Spleen (tissue), 11 donors: ENCODE measurements around the gene NFYC. TPM values are rescaled to one million over a fixed set of nuclear protein-coding genes. Genes with fewer than 3 reads are reported as not detected.

Experiments used
- DNase-seq: peaks from one replicate; pipeline ENCODE4 v3.0.0-alpha.2; 2020
- H3K27ac ChIP-seq, 8 donors: fragments of 200-600 bp; sonication (generic) in 7 of 8; 1 replicate in 4 of 8; 2 replicates in 4 of 8; pipeline versions ENCODE4 v1.5.0 to v1.8.0; 2016 to 2021; ENCODE audit warnings: inconsistent platforms in 4 of 8, mild to moderate bottlenecking in 4 of 8, moderate library complexity in 1 of 8
- H3K27me3 ChIP-seq, 7 donors: fragments of 200-600 bp; sonication (generic) in 6 of 7; replicated peaks in 1 of 7; 1 replicate in 4 of 7; 2 replicates in 3 of 7; pipeline versions ENCODE4 v1.5.0 to v1.8.0; 2016 to 2021; ENCODE audit warnings: inconsistent platforms in 3 of 7, mild to moderate bottlenecking in 1 of 7
- H3K36me3 ChIP-seq, 6 donors: fragments of 200-600 bp; sonication (generic) in 5 of 6; 1 replicate in 4 of 6; 2 replicates in 2 of 6; pipeline versions ENCODE4 v1.5.0 to v1.8.0; 2016 to 2021; ENCODE audit warnings: inconsistent platforms in 2 of 6
- H3K4me1 ChIP-seq, 6 donors: fragments of 200-600 bp; sonication (generic) in 5 of 6; 1 replicate in 3 of 6; 2 replicates in 3 of 6; pipeline versions ENCODE4 v1.5.0 to v1.8.0; 2016 to 2021; ENCODE audit warnings: inconsistent platforms in 3 of 6
- H3K4me3 ChIP-seq, 8 donors: fragments of 200-600 bp; sonication (generic) in 7 of 8; 1 replicate in 4 of 8; 2 replicates in 4 of 8; pipeline versions ENCODE4 v1.5.0 to v1.8.0; 2016 to 2021; ENCODE audit warnings: inconsistent platforms in 4 of 8, mild to moderate bottlenecking in 4 of 8, moderate library complexity in 2 of 8
- H3K9me3 ChIP-seq, 8 donors: fragments of 200-600 bp; sonication (generic) in 7 of 8; 1 replicate in 4 of 8; 2 replicates in 4 of 8; pipeline versions ENCODE4 v1.5.0 to v1.8.0; 2016 to 2021; ENCODE audit warnings: inconsistent platforms in 4 of 8
- CTCF ChIP-seq, 11 experiments: fragments of 200-600 bp in 7 of 11; fragments of 450-650 bp in 4 of 11; sonication (generic) in 4 of 11; IDR thresholded peaks in 8 of 11; conservative IDR thresholded peaks in 3 of 11; 1 replicate in 7 of 11; 2 replicates in 4 of 11; pipeline versions ENCODE4 v1.4.0 to v1.8.0; 2016 to 2021; ENCODE audit warnings: antibody characterized with exemption in 11 of 11, inconsistent platforms in 4 of 11, mild to moderate bottlenecking in 1 of 11
- POLR2A ChIP-seq, 3 donors: fragments of 450-650 bp; IDR thresholded peaks; one replicate each; pipeline ENCODE4 v1.5.1; 2017; ENCODE audit warnings: antibody characterized with exemption in 3 of 3, mild to moderate bottlenecking in 1 of 3
- POLR2AphosphoS5 ChIP-seq, 3 donors: sonication (generic); formaldehyde crosslinking; IDR thresholded peaks; one replicate each; pipeline ENCODE4 v1.5.1; 2017; ENCODE audit warnings: antibody characterized with exemption in 3 of 3
- WGBS, 5 donors: extraction: QIAGEN DNeasy Blood & Tissue Kit in 3 of 5; methylation state at CpG; one replicate each; pipeline versions ENCODE4 v1.1.5 to v1.1.7; 2013 to 2018; 5-methylcytosine and 5-hydroxymethylcytosine counted together
- intact Hi-C: fragments of 100-400 bp; cut with DNase I; formaldehyde crosslinking; loops from one replicate; pipeline ENCODE4 v1.15.0; 2023; ENCODE audit warnings: low total_unique reads
- polyA plus RNA-seq, 3 donors: library from polyadenylated mRNA; stranded (reverse); fragments of 200-250 nt; gene quantifications; one replicate each; pipeline ENCODE4 v1.2.1, GENCODE V29; 2013
- total RNA-seq, 7 donors: library from RNA; depleted of rRNA in 3 of 7; stranded (reverse); fragments of >200 nt in 3 of 7; fragmentation: NEBNext Ultra II Directional in 4 of 7; extraction: Animal tissue kit (Norgen Biotek cat#: 25700) in 4 of 7; gene quantifications; one replicate each; pipeline versions ENCODE4 v1.1.0 to v1.2.1, GENCODE V29; 2016 to 2021
- donor health status: healthy with polysubstance abuse.
- donor health status: DM: no; HTN: no; CAD: no; lungs with moderate emphysema.
- donor health status: DM: no; HTN: no; CAD: no.
- donor health status: Bipolar disorder and iron deficiency.
- donor health status: healthy.
- donor health status: DM: no; HTN: no; CAD: no.
- donor health status: DM: yes; HTN: yes; CAD: no.

Gene NFYC
- total and polyA plus RNA-seq, 10 donors = 34.6 to 99.0 (median 67.7) TPM

DNA sequence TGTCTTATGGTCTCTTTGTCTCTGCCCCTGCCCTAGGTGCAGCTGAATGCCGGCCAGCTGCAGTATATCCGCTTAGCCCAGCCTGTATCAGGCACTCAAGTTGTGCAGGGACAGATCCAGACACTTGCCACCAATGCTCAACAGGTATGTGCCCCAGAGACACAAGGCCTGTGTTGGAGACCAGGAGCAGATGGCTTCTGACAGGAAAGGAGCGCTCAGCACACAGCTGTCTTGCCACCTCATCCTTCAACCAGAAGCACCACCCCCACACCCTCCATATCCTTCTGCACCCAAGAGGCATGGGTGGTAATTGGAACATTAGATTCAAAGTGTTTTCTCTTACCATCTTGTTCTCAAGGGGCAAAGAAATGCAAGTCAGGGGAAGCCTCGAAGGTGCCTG is 75.1 kb downstream of the NFYC start:
- H3K4me3 ChIP-seq = no peak overlapping the region
- 92 to 96% (median 93%) methylated on average over 4 of the region's 4 CpGs for WGBS, 5 donors
- intact Hi-C loops = no loop called here
- peaks cover 0 to 100% (median 87%) of the 10 kb centered on the region in 6 donors for H3K36me3 ChIP-seq
- DNase-seq = no peak
- no peaks in the 10 kb centered on the region for H3K27me3 ChIP-seq
- peaks cover 0 to 35% (median 8%) of the 10 kb centered on the region in 6 donors for H3K4me1 ChIP-seq
- TF ChIP-seq POLR2AphosphoS5 (IDR thresholded peaks at IDR 0.05) (no peak), POLR2A (IDR thresholded peaks at IDR 0.05) (no peak), CTCF (IDR thresholded peaks at IDR 0.05 in 8 of 11, conservative IDR thresholded peaks at IDR 0.05 in 3 of 11) (no peak)
- H3K27ac ChIP-seq = no peak overlapping the region
- no peaks in the 10 kb centered on the region for H3K9me3 ChIP-seq

GRCh38 chr1:40768146-40768990 is 76.9 kb downstream of the NFYC start:
- no peaks in the 10 kb centered on the region for H3K9me3 ChIP-seq
- H3K36me3 ChIP-seq = peaks cover 0 to 100% (median 80%) of the 10 kb centered on the region in 6 donors
- H3K27me3 ChIP-seq = no peaks in the 10 kb centered on the region
- no peak for DNase-seq
- intact Hi-C loops = no loop called here
- 75 to 94% (median 78%) methylated on average over 7 of the region's 7 CpGs for WGBS, 5 donors
- H3K27ac ChIP-seq = no peak overlapping the region
- H3K4me3 ChIP-seq = no peak overlapping the region
- H3K4me1 ChIP-seq = peaks cover 0 to 19% (median 8%) of the 10 kb centered on the region in 6 donors
- TF ChIP-seq CTCF (IDR thresholded peaks at IDR 0.05 in 8 of 11, conservative IDR thresholded peaks at IDR 0.05 in 3 of 11) = no peak
- TF ChIP-seq POLR2A (IDR thresholded peaks at IDR 0.05) = no peak
- no peak for TF ChIP-seq POLR2AphosphoS5 (IDR thresholded peaks at IDR 0.05)

DNA sequence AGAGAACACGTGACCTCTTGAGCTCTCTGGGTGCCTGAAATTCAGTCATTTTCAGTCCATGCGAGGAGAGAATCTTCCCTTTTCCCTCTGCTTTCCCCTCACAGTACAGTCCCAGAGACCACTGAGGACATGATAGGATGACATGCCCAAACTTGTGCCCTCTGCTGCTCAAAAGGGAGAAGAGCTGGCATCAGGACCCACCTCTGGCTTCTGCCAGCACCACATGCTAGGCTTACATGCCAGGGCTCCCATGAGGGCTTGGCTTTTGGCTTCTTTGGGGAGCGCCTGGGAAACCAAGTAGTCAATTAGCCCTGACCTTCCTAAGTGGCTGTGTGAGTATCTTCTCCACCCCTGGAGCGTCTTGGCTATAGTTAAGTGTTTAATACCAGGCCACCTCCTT is 78.3 kb downstream of the NFYC start:
- Histone ChIP-seq H3K27me3 (no peaks in the 10 kb centered on the region), H3K27ac (peak overlapping the region in 1 of 8 donors; percentile 12), H3K9me3 (no peaks in the 10 kb centered on the region), H3K4me3 (no peak overlapping the region), H3K36me3 (peaks cover 0 to 89% (median 68%) of the 10 kb centered on the region in 6 donors), H3K4me1 (peaks cover 0 to 20% (median 3%) of the 10 kb centered on the region in 6 donors)
- 72 to 88% (median 78%) methylated on average over 4 of the region's 4 CpGs for WGBS, 5 donors
- no peak for DNase-seq
- intact Hi-C loops = loop anchor here (5.0 kb wide), 1 partner anchor 77 kb away; no protein-coding TSS in a partner anchor
- TF ChIP-seq POLR2A (IDR thresholded peaks at IDR 0.05) (no peak), CTCF (IDR thresholded peaks at IDR 0.05 in 8 of 11, conservative IDR thresholded peaks at IDR 0.05 in 3 of 11) (no peak), POLR2AphosphoS5 (IDR thresholded peaks at IDR 0.05) (no peak)
